ENCODE measurements around the gene TNFRSF25. TPM values are rescaled to one million over a fixed set of nuclear protein-coding genes. Genes with fewer than 3 reads are reported as not detected.

Gene TNFRSF25
- total and polyA plus RNA-seq, 2 donors (not counting 3 experiments of a cell fraction or from before 2014, with no cell fraction given) = 33.9 to 38.8 TPM

DNA sequence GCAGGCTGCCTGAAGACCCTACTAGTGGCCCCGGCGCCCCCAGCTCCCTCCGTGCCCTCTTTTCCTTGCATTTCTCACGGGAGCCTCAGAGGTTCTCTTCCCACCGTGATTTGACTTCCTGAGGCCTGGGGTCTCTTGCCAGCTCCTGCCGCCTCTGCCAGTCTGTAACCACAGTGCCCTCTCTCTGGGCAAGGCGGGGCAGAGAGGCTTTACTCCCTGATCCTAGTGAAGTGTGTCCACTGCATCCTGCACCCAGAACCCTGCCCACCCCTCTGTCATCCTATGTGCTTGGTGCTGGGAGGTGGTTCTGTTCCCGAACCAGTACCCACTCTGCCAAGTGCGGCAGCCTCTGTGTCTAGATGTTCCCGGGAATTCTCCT, 39.0 kb downstream of the TNFRSF25 start:
- Histone ChIP-seq H3K27ac (ENCODE audit: insufficient read depth, low read depth, low read length) (no peak overlapping the region), H3K27me3 (ENCODE audit: control insufficient read depth in 2 of 2, insufficient read depth in 2 of 2, low read length in 2 of 2) (peaks cover 0 to 3% of the 10 kb centered on the region in 2 experiments), H3K79me2 (ENCODE audit: control insufficient read depth, insufficient read depth, low read length) (no peaks in the 10 kb centered on the region), H3K36me3 (ENCODE audit: control insufficient read depth in 2 of 2, extremely low read depth in 1 of 2, insufficient read depth in 2 of 2, low read length in 2 of 2) (no peaks in the 10 kb centered on the region), H2AFZ (ENCODE audit: low read depth, low read length) (no peak overlapping the region), H4K20me1 (replicated peaks; ENCODE audit: control insufficient read depth, extremely low read depth, insufficient read depth, low read length) (no peaks in the 10 kb centered on the region), H3K4me3 (replicated peaks in 1 of 3; ENCODE audit: insufficient read depth in 1 of 3, low read depth in 1 of 3, low read length in 3 of 3) (no peak overlapping the region), H3K4me2 (ENCODE audit: insufficient read depth, low read length) (no peak overlapping the region), H3K9me3 (replicated peaks; ENCODE audit: control insufficient read depth, insufficient read depth, low read length) (no peaks in the 10 kb centered on the region), H3K9ac (replicated peaks; ENCODE audit: extremely low read depth, insufficient read depth, low read length) (no peak overlapping the region), H3K4me1 (ENCODE audit: control insufficient read depth, extremely low read depth, insufficient read depth, low read length) (peaks cover 19% of the 10 kb centered on the region), H3K9me1 (replicated peaks; ENCODE audit: control insufficient read depth, extremely low read depth, insufficient read depth, low read length) (no peaks in the 10 kb centered on the region)
- no TSS peak for BruUV-seq (replicated peaks)
- CTCF ChIA-PET = interaction anchor here (1.4 to 11.1 kb wide), 2 partner anchors 10 to 13 kb away, joined by 10 to 202 read pairs; no protein-coding TSS in a partner anchor
- dilution Hi-C loops (cut with MboI; ENCODE audit: extremely low pct_ligation_motif_present, low sequenced_read_pairs) (no loop called here), intact Hi-C loops (cut with micrococcal nuclease) (no loop called here)
- DNase-seq (ENCODE audit: low read depth, low spot score) (no peak), FAIRE-seq (no peak)
- TF ChIP-seq, protein P1, sequence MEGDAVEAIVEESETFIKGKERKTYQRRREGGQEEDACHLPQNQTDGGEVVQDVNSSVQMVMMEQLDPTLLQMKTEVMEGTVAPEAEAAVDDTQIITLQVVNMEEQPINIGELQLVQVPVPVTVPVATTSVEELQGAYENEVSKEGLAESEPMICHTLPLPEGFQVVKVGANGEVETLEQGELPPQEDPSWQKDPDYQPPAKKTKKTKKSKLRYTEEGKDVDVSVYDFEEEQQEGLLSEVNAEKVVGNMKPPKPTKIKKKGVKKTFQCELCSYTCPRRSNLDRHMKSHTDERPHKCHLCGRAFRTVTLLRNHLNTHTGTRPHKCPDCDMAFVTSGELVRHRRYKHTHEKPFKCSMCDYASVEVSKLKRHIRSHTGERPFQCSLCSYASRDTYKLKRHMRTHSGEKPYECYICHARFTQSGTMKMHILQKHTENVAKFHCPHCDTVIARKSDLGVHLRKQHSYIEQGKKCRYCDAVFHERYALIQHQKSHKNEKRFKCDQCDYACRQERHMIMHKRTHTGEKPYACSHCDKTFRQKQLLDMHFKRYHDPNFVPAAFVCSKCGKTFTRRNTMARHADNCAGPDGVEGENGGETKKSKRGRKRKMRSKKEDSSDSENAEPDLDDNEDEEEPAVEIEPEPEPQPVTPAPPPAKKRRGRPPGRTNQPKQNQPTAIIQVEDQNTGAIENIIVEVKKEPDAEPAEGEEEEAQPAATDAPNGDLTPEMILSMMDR (IDR thresholded peaks at IDR 0.05; ENCODE audit: extremely low read depth in 1 of 2, insufficient read depth in 1 of 2, low read depth in 1 of 2, low read length in 2 of 2) = no peak
- no peak for TF ChIP-seq MYC (IDR thresholded peaks at IDR 0.05; ENCODE audit: low read depth, low read length)
- POLR2A ChIA-PET = no interaction called here

DNA sequence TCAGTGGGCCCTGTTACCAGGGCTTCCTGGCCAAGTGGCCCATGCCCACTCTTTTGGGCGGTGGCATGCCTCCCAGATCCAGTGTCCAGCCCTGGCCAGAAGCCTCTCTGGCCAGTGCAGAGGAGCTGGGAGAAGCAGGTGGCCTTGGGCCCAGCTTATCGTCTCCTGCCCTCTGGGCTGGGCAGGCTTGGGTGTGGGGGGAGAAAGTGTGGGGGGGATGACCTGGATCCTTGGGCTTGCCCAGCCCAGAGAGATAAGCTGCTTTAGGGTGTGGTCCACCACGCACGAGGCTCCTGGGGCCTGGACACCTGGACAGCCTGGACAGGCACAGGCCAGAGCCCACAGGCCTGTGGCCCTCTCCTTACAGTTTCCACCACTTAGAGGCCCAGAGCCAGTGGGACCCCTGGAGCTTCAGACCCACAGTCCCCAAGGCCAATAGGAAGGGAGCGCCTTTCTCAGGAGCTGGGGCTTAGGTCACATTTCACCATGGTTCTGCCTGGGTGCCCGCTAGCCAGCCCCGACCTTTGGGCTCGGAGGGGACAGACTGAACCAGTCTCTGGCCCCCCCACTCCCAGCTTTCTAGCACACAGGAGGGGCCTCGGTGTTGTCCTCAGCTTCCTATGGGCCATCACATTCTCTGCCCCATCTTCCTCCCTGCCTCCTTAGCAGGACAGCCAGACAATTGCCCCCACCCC, 39.5 kb downstream of the TNFRSF25 start:
- H3K9ac ChIP-seq (replicated peaks; ENCODE audit: extremely low read depth, insufficient read depth, low read length) = no peak overlapping the region
- TF ChIP-seq GATA2 (IDR thresholded peaks at IDR 0.05; ENCODE audit: insufficient read depth, insufficient read length, low read depth, low read length) (no peak), POLR2A (IDR thresholded peaks at IDR 0.05; ENCODE audit: low read depth, low read length) (no peak), POLR2AphosphoS5 (IDR thresholded peaks at IDR 0.05; ENCODE audit: insufficient read depth, low read depth, low read length) (no peak), MYC (IDR thresholded peaks at IDR 0.05; ENCODE audit: low read depth, low read length) (no peak), FOS (IDR thresholded peaks at IDR 0.05; ENCODE audit: borderline replicate concordance, insufficient read depth, low read length) (no peak)
- TF ChIP-seq, protein P2, sequence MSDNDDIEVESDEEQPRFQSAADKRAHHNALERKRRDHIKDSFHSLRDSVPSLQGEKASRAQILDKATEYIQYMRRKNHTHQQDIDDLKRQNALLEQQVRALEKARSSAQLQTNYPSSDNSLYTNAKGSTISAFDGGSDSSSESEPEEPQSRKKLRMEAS (IDR thresholded peaks at IDR 0.05; ENCODE audit: insufficient read depth, insufficient read length) = no peak
- H3K9me1 ChIP-seq (replicated peaks; ENCODE audit: control insufficient read depth, extremely low read depth, insufficient read depth, low read length) = no peaks in the 10 kb centered on the region
- no peaks in the 10 kb centered on the region for H3K36me3 ChIP-seq (ENCODE audit: control insufficient read depth in 2 of 2, extremely low read depth in 1 of 2, insufficient read depth in 2 of 2, low read length in 2 of 2)
- H3K27ac ChIP-seq (ENCODE audit: insufficient read depth, low read depth, low read length) = no peak overlapping the region
- CTCF ChIA-PET = interaction anchor here (1.4 to 11.1 kb wide), 2 partner anchors 10 to 12 kb away, joined by 10 to 202 read pairs; no protein-coding TSS in a partner anchor
- H4K20me1 ChIP-seq (replicated peaks; ENCODE audit: control insufficient read depth, extremely low read depth, insufficient read depth, low read length) = no peaks in the 10 kb centered on the region
- peaks cover 23% of the 10 kb centered on the region for H3K4me1 ChIP-seq (ENCODE audit: control insufficient read depth, extremely low read depth, insufficient read depth, low read length)
- H3K27me3 ChIP-seq (ENCODE audit: control insufficient read depth in 2 of 2, insufficient read depth in 2 of 2, low read length in 2 of 2) = peaks cover 0 to 3% of the 10 kb centered on the region in 2 experiments
- BruUV-seq (replicated peaks) = no TSS peak
- intact Hi-C loops (cut with micrococcal nuclease) (no loop called here), dilution Hi-C loops (cut with MboI; ENCODE audit: extremely low pct_ligation_motif_present, low sequenced_read_pairs) (no loop called here)
- no peaks in the 10 kb centered on the region for H3K9me3 ChIP-seq (replicated peaks; ENCODE audit: control insufficient read depth, insufficient read depth, low read length)
- no peak overlapping the region for H3K4me2 ChIP-seq (ENCODE audit: insufficient read depth, low read length)
- FAIRE-seq (no peak), DNase-seq (ENCODE audit: low read depth, low spot score) (no peak)
- POLR2A ChIA-PET = no interaction called here
- no peak overlapping the region for H3K4me3 ChIP-seq (replicated peaks in 1 of 3; ENCODE audit: insufficient read depth in 1 of 3, low read depth in 1 of 3, low read length in 3 of 3)
- H3K79me2 ChIP-seq (ENCODE audit: control insufficient read depth, insufficient read depth, low read length) = no peaks in the 10 kb centered on the region
- no peak overlapping the region for H2AFZ ChIP-seq (ENCODE audit: low read depth, low read length)
